Measurements from ENCODE around the gene CCL14. TPM values are rescaled to one million over a fixed set of nuclear protein-coding genes. Genes with fewer than 3 reads are reported as not detected.

The CCL14 gene
- total and polyA plus RNA-seq, 2 of the 13 experiments (the other 11 are each of a cell fraction or from before 2014, with no cell fraction given): 1.1 to 1.7 TPM

DNA sequence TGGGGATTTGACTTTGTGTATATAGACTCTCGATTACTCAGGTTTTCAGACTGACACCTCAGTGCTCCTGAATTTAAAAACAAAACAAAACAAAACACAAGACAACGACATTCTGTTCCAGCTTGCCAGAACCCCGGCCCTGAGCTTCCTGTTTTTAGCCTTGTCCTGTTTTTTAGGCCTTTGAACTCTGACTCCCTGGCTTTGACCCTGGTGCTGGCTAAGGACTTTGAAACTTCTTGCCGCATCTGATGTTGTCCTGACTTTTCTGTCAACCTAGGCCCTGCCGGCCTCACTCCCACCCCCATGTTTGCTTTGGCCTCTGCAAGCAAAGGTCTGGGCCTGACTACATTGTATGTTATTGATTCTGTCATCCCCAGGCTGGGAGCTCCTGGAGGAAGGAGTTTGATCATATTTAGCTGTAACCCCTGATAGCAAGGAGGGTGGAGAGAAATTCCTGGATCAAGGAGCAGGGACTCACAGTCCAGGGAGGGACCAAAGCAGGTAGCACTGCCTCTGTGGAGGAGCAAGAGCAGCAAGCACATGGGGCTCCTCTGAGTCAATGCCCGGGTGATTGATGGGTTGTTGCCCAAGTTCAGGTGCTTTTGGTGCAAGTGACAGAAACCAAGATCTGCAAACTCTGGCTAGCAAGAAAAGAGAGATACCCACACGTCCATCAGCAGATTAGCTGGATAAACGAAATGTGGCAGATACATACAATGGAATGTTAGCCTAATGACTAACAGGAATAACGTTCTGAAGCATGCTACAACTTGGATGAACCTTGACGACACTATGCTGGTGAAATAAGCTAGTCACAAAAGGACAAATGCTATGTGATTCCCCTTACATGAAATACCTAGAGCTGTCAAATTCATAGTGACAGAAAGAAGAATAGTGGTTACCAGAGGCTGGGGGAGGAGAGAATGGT, 12.9 kb downstream of the CCL14 start (continued):
- peak; percentile 82; the same call in 1 of the 2 replicates for TF ChIP-seq SMYD3 (CRISPR knock-in tag; IDR thresholded peaks at IDR 0.05)
- TF ChIP-seq ZNF557 (CRISPR knock-in tag; IDR thresholded peaks at IDR 0.05): no peak
- TF ChIP-seq, protein P1, sequence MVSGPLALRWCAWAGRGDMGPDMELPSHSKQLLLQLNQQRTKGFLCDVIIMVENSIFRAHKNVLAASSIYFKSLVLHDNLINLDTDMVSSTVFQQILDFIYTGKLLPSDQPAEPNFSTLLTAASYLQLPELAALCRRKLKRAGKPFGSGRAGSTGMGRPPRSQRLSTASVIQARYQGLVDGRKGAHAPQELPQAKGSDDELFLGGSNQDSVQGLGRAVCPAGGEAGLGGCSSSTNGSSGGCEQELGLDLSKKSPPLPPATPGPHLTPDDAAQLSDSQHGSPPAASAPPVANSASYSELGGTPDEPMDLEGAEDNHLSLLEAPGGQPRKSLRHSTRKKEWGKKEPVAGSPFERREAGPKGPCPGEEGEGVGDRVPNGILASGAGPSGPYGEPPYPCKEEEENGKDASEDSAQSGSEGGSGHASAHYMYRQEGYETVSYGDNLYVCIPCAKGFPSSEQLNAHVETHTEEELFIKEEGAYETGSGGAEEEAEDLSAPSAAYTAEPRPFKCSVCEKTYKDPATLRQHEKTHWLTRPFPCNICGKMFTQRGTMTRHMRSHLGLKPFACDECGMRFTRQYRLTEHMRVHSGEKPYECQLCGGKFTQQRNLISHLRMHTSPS (CRISPR knock-in tag; IDR thresholded peaks at IDR 0.05; ENCODE audit: low read depth): 0 out of 2 replicates have a peak, but pooled peaks have one; percentile 25
- TF ChIP-seq RBM22 (optimal IDR thresholded peaks at IDR 0.05; ENCODE audit: low read length): no peak
- TF ChIP-seq KMT2B (CRISPR knock-in tag; IDR thresholded peaks at IDR 0.05): no peak; the same call in 1 of the 2 replicates
- TF ChIP-seq, protein P2, sequence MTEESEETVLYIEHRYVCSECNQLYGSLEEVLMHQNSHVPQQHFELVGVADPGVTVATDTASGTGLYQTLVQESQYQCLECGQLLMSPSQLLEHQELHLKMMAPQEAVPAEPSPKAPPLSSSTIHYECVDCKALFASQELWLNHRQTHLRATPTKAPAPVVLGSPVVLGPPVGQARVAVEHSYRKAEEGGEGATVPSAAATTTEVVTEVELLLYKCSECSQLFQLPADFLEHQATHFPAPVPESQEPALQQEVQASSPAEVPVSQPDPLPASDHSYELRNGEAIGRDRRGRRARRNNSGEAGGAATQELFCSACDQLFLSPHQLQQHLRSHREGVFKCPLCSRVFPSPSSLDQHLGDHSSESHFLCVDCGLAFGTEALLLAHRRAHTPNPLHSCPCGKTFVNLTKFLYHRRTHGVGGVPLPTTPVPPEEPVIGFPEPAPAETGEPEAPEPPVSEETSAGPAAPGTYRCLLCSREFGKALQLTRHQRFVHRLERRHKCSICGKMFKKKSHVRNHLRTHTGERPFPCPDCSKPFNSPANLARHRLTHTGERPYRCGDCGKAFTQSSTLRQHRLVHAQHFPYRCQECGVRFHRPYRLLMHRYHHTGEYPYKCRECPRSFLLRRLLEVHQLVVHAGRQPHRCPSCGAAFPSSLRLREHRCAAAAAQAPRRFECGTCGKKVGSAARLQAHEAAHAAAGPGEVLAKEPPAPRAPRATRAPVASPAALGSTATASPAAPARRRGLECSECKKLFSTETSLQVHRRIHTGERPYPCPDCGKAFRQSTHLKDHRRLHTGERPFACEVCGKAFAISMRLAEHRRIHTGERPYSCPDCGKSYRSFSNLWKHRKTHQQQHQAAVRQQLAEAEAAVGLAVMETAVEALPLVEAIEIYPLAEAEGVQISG (CRISPR knock-in tag; IDR thresholded peaks at IDR 0.05): peak; percentile 79; the same call in 1 of the 2 replicates
- peak; percentile 21; the same call in 1 of the 2 replicates for TF ChIP-seq CHD4 (IDR thresholded peaks at IDR 0.05; ENCODE audit: borderline replicate concordance, low read length)
- TF ChIP-seq, protein P3, sequence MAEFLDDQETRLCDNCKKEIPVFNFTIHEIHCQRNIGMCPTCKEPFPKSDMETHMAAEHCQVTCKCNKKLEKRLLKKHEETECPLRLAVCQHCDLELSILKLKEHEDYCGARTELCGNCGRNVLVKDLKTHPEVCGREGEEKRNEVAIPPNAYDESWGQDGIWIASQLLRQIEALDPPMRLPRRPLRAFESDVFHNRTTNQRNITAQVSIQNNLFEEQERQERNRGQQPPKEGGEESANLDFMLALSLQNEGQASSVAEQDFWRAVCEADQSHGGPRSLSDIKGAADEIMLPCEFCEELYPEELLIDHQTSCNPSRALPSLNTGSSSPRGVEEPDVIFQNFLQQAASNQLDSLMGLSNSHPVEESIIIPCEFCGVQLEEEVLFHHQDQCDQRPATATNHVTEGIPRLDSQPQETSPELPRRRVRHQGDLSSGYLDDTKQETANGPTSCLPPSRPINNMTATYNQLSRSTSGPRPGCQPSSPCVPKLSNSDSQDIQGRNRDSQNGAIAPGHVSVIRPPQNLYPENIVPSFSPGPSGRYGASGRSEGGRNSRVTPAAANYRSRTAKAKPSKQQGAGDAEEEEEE (CRISPR knock-in tag; IDR thresholded peaks at IDR 0.05; ENCODE audit: borderline replicate concordance): no peak
- TF ChIP-seq ZFY (CRISPR knock-in tag; IDR thresholded peaks at IDR 0.05): peak; percentile 72
- peak; percentile 34; the same call in 1 of the 2 replicates for TF ChIP-seq YEATS2 (CRISPR knock-in tag; IDR thresholded peaks at IDR 0.05; ENCODE audit: borderline replicate concordance)
- peak; percentile 67 for TF ChIP-seq ELF4 (CRISPR knock-in tag; IDR thresholded peaks at IDR 0.05; ENCODE audit: borderline replicate concordance)
- no peak for TF ChIP-seq NONO (IDR thresholded peaks at IDR 0.05)
- peak; percentile 93 for TF ChIP-seq NONO (CRISPR knock-in tag; conservative IDR thresholded peaks at IDR 0.05)
- no peak for TF ChIP-seq ZNF570 (CRISPR knock-in tag; IDR thresholded peaks at IDR 0.05; ENCODE audit: borderline replicate concordance)
